Neural cell (in vitro differentiated cells): ENCODE data around the gene NBEA. TPM values are rescaled to one million over a fixed set of nuclear protein-coding genes. Genes with fewer than 3 reads are reported as not detected.

Experiments used
- H2AFZ ChIP-seq: fragments of 200-600, 300-800 bp; sonication (generic), shearing (Covaris generic); 2 replicates; pipeline ENCODE4 v1.6.0; 2014; ENCODE audit warnings: low read depth, mild to moderate bottlenecking, antibody characterized with exemption, low read length, moderate library complexity
- H3F3A ChIP-seq: fragments of 200-600 bp; shearing (Covaris generic); 2 replicates; pipeline ENCODE4 v1.6.1; 2016; ENCODE audit warnings: mild to moderate bottlenecking, moderate library complexity, mixed read lengths, antibody characterized with exemption, low read length; ENCODE audit not compliant: insufficient read depth, poor library complexity, severe bottlenecking
- H3K27ac ChIP-seq: fragments of 200-600, 300-800 bp; sonication (generic), shearing (Covaris generic); 2 replicates; pipeline ENCODE4 v1.5.1; 2014; ENCODE audit warnings: mild to moderate bottlenecking, low read length, moderate library complexity
- H3K27me3 ChIP-seq: fragments of 300-800, 200-600 bp; sonication (generic), shearing (Covaris generic); 2 replicates; pipeline ENCODE4 v1.6.0; 2014; ENCODE audit warnings: mild to moderate bottlenecking, low read depth, low read length, moderate library complexity; ENCODE audit not compliant: insufficient read depth
- H3K36me3 ChIP-seq: fragments of 300-800, 200-600 bp; sonication (generic), shearing (Covaris generic); 2 replicates; pipeline ENCODE4 v1.5.1; 2014; ENCODE audit warnings: mild to moderate bottlenecking, antibody characterized with exemption, low read length, moderate library complexity; ENCODE audit not compliant: insufficient read depth
- H3K4me2 ChIP-seq: fragments of 300-800, 200-600 bp; sonication (generic), shearing (Covaris generic); 2 replicates; pipeline ENCODE4 v1.6.0; 2014; ENCODE audit warnings: mild to moderate bottlenecking, low read length
- H3K4me3 ChIP-seq: fragments of 300-800, 200-600 bp; sonication (generic), shearing (Covaris generic); 2 replicates; pipeline ENCODE4 v1.5.1; 2014; ENCODE audit warnings: mild to moderate bottlenecking, low read length, moderate library complexity
- H3K79me2 ChIP-seq: fragments of 200-600 bp; shearing (Covaris generic); replicated peaks from 2 replicates; pipeline ENCODE4 v1.6.0; 2014; ENCODE audit warnings: mild to moderate bottlenecking, low read length, moderate library complexity; ENCODE audit not compliant: insufficient read depth
- H3K9ac ChIP-seq: fragments of 300-800, 200-600 bp; sonication (generic), shearing (Covaris generic); 2 replicates; pipeline ENCODE4 v1.6.1; 2016; ENCODE audit warnings: mild to moderate bottlenecking, low read length, mixed read lengths
- H3K9me2 ChIP-seq: fragments of 200-600 bp; shearing (Covaris generic); 2 replicates; pipeline ENCODE4 v1.6.1; 2016; ENCODE audit warnings: mild to moderate bottlenecking, low read length, mixed read lengths; ENCODE audit not compliant: insufficient read depth
- H3K9me3 ChIP-seq: fragments of 200-600, 300-800 bp; sonication (generic), shearing (Covaris generic); 2 replicates; pipeline ENCODE4 v1.6.1; 2016; ENCODE audit warnings: mild to moderate bottlenecking, mixed run types, low read length, moderate library complexity, mixed read lengths
- H4K20me1 ChIP-seq: fragments of 200-600 bp; shearing (Covaris generic); 2 replicates; pipeline ENCODE4 v1.6.1; 2016; ENCODE audit warnings: mild to moderate bottlenecking, mixed run types; ENCODE audit not compliant: insufficient read depth
- CTCF ChIP-seq: fragments of 450-650 bp; IDR thresholded peaks from 2 replicates; pipeline ENCODE4 v1.5.1; 2014; ENCODE audit warnings: antibody characterized with exemption, mild to moderate bottlenecking, moderate library complexity; ENCODE audit not compliant: poor library complexity, severe bottlenecking
- EP300 ChIP-seq: fragments of 450-650 bp; conservative IDR thresholded peaks from 2 replicates; pipeline ENCODE4 v1.6.1; 2014; ENCODE audit warnings: antibody characterized with exemption, mild to moderate bottlenecking, moderate library complexity; ENCODE audit not compliant: poor library complexity, severe bottlenecking
- EZH2 ChIP-seq: fragments of 200-600, 300-800 bp; shearing (Covaris generic), sonication (generic); IDR thresholded peaks from 2 replicates; pipeline ENCODE4 v1.6.1; 2014; ENCODE audit warnings: antibody characterized with exemption, low read length, borderline replicate concordance, mild to moderate bottlenecking; ENCODE audit not compliant: insufficient read depth, poor library complexity, severe bottlenecking
- MXI1 ChIP-seq: fragments of 450-650 bp; conservative IDR thresholded peaks from 2 replicates; pipeline ENCODE4 v1.6.1; 2014; ENCODE audit warnings: antibody characterized with exemption, mild to moderate bottlenecking; ENCODE audit not compliant: poor library complexity, severe bottlenecking
- POLR2AphosphoS5 ChIP-seq: IDR thresholded peaks from 2 replicates; pipeline ENCODE4 v1.6.1; 2012
- RAD21 ChIP-seq: fragments of 450-650 bp; conservative IDR thresholded peaks from 2 replicates; pipeline ENCODE4 v1.6.1; 2014; ENCODE audit warnings: antibody characterized with exemption, mild to moderate bottlenecking, moderate library complexity
- REST ChIP-seq: IDR thresholded peaks from 2 replicates; pipeline ENCODE4 v1.6.1; 2012; ENCODE audit warnings: borderline replicate concordance
- SMC3 ChIP-seq: fragments of 450-650 bp; conservative IDR thresholded peaks from 2 replicates; pipeline ENCODE4 v1.6.1; 2014; ENCODE audit warnings: antibody characterized with exemption, mild to moderate bottlenecking, moderate library complexity; ENCODE audit not compliant: poor library complexity
- TAF1 ChIP-seq: IDR thresholded peaks from 2 replicates; pipeline ENCODE4 v1.6.1; 2012; ENCODE audit warnings: low read depth
- polyA plus RNA-seq: library from polyadenylated mRNA; depleted of rRNA; stranded (reverse); fragments of >200 nt; gene quantifications from 2 replicates; pipeline ENCODE4 v1.2.3, GENCODE V29; 2014

NBEA gene
- polyA plus RNA-seq, 1 donor from 2014 or later: 55.8 TPM

GRCh38 chr13:35473206-35473775, 531.2 kb downstream of the NBEA start:
- Histone ChIP-seq H4K20me1 (peaks cover 12% of the 10 kb centered on the region), H3K9ac (no peak overlapping the region), H3K79me2 (no peaks in the 10 kb centered on the region), H3F3A (no peaks in the 10 kb centered on the region), H3K27me3 (peaks cover 93% of the 10 kb centered on the region), H3K4me3 (no peak overlapping the region), H2AFZ (no peak overlapping the region), H3K9me2 (no peaks in the 10 kb centered on the region), H3K4me2 (no peak overlapping the region), H3K9me3 (no peaks in the 10 kb centered on the region), H3K36me3 (no peaks in the 10 kb centered on the region), H3K27ac (no peak overlapping the region)
- TF ChIP-seq CTCF: no peak
- no peak for TF ChIP-seq EP300
- TF ChIP-seq REST: no peak
- no peak for TF ChIP-seq POLR2AphosphoS5
- TF ChIP-seq TAF1: no peak

- H3K27me3 ChIP-seq: peaks cover 99% of the 10 kb centered on the region
- H3K4me2 ChIP-seq: no peak overlapping the region
- no peak overlapping the region for H3K9ac ChIP-seq
- no peak overlapping the region for H3K4me3 ChIP-seq
- no peaks in the 10 kb centered on the region for H3K36me3 ChIP-seq
- H3K79me2 ChIP-seq: no peaks in the 10 kb centered on the region
- peaks cover 16% of the 10 kb centered on the region for H4K20me1 ChIP-seq
- H3K27ac ChIP-seq: no peak overlapping the region
- TF ChIP-seq CTCF (no peak), MXI1 (no peak), RAD21 (no peak), POLR2AphosphoS5 (no peak), TAF1 (no peak), EZH2 (no peak), SMC3 (no peak)
- no peaks in the 10 kb centered on the region for H3K9me2 ChIP-seq
- no peaks in the 10 kb centered on the region for H3F3A ChIP-seq
- H3K9me3 ChIP-seq: no peaks in the 10 kb centered on the region
- H2AFZ ChIP-seq: no peak overlapping the region
These were observed 531.7 kb downstream of the NBEA start for GRCh38 chr13:35473802-35474201.
